SK-N-MC (cell line): ENCODE data around the gene LTA4H.
A peak's percentile ranks its signal among the peaks of the same experiment; 100 is the strongest.

Experiments
- DNase-seq: peaks from one replicate; pipeline ENCODE4 v3.0.0-alpha.2; 2011; ENCODE audit warnings: low read depth, low spot score
- H3K27ac ChIP-seq: fragments of 200-600 bp; sonication (generic); 2 replicates; pipeline ENCODE4 v1.5.1; 2016; ENCODE audit warnings: mixed run types
- H3K36me3 ChIP-seq: fragments of 200-600 bp; sonication (generic); 2 replicates; pipeline ENCODE4 v1.6.1; 2017; ENCODE audit warnings: antibody characterized with exemption, low read length, mixed read lengths; ENCODE audit not compliant: insufficient read depth
- H3K4me3 ChIP-seq: fragments of 200-600 bp; sonication (generic); 2 replicates; pipeline ENCODE4 v1.5.1; 2016
- H3K9ac ChIP-seq: fragments of 200-600 bp; sonication (generic); 2 replicates; pipeline ENCODE4 v1.8.0; 2017; ENCODE audit warnings: mixed run types, mixed read lengths; ENCODE audit not compliant: insufficient read length
- H3K9me3 ChIP-seq: fragments of 200-600 bp; sonication (generic); 2 replicates; pipeline ENCODE4 v1.6.1; 2017; ENCODE audit warnings: low read depth, mild to moderate bottlenecking, antibody characterized with exemption, low read length, moderate library complexity, mixed read lengths
- EZH2 ChIP-seq: fragments of 200-600 bp; sonication (generic); IDR thresholded peaks from one replicate; pipeline ENCODE4 v1.6.1; 2017; ENCODE audit warnings: antibody characterized with exemption
- FOXP2 ChIP-seq: optimal IDR thresholded peaks from 2 replicates; pipeline ENCODE3; 2011; ENCODE audit warnings: mild to moderate bottlenecking, moderate library complexity; ENCODE audit not compliant: insufficient read depth; ENCODE audit errors: extremely low read length, control extremely low read depth
- POLR2AphosphoS5 ChIP-seq: IDR thresholded peaks from 2 replicates; pipeline ENCODE4 v1.6.1; 2012; ENCODE audit warnings: mild to moderate bottlenecking, low read depth, low read length, borderline replicate concordance

Gene LTA4H

GRCh38 chr12:96000858-96001257, 34.5 kb downstream of the LTA4H start:
- Histone ChIP-seq H3K9ac (no peak overlapping the region), H3K27ac (no peak overlapping the region), H3K36me3 (peaks cover 16% of the 10 kb centered on the region), H3K4me3 (no peak overlapping the region), H3K9me3 (no peaks in the 10 kb centered on the region)
- no peak for TF ChIP-seq EZH2
- TF ChIP-seq FOXP2: no peak
- TF ChIP-seq POLR2AphosphoS5: no peak
- no peak for DNase-seq

DNA sequence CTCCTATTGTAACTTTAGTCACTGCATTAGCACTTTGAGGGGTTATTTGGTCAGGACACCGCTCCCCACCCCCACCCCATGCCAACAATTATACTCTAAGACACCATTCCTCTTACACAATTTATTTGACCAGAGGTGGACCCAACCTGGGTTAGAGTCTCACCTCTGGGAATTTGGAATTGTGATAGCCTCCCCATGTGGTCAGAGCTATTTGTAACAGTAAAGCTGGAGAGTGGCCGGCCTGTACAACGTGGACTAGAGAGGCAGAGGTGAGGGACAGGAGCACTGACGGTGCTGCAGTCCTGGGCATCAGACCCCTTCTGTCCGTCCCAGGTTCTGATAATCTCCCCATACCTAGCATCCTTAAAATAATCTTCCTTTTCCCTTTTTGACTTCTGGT, 35.9 kb downstream of the LTA4H start:
- Histone ChIP-seq H3K36me3 (peaks cover 7% of the 10 kb centered on the region), H3K4me3 (no peak overlapping the region), H3K9me3 (no peaks in the 10 kb centered on the region), H3K27ac (no peak overlapping the region), H3K9ac (no peak overlapping the region)
- no peak for DNase-seq
- TF ChIP-seq FOXP2 (no peak), EZH2 (no peak), POLR2AphosphoS5 (no peak)

DNA sequence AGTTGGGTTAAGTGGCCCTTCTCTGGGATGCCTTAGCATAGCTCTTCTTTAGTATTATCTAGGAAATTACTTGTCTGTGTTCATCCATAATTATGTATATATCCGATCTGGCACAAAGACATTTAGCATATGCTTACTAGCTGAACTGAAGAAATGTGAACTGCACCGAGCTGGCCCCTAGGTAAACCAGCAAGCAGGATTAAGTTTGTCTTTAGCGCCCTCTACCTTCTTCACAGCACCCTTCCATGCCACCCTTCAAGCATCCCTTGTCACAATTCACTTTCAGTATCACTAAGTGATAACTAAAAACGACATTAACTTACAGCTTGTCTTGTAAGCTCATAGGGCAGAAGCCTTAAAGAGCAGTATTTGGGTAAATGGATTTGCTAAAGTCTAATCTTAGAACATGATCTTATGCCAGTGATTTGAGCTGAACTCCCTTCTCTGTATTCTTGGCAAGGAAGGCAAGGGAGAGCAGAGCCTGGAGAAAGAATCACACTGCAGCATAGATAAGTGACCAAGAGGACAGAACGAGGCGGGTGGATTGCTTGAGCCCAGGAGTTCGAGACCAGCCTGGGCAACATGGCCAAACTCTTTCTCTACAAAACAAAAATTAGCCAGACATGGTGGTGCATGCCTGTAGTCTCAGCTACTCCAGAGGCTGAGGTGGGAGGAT, 36.6 kb downstream of the LTA4H start:
- H3K27ac ChIP-seq: no peak overlapping the region
- TF ChIP-seq POLR2AphosphoS5 (no peak), EZH2 (no peak), FOXP2 (no peak)

GRCh38 chr12:95997911-95998510, 37.4 kb downstream of the LTA4H start:
- DNase-seq: no peak
- TF ChIP-seq EZH2 (no peak), POLR2AphosphoS5 (no peak), FOXP2 (no peak)
- no peaks in the 10 kb centered on the region for H3K9me3 ChIP-seq
- H3K9ac ChIP-seq: no peak overlapping the region
- peaks cover 3% of the 10 kb centered on the region; the same call in 1 of the 2 replicates for H3K36me3 ChIP-seq
- H3K4me3 ChIP-seq: no peak overlapping the region
- H3K27ac ChIP-seq: no peak overlapping the region

More for the DNA sequence above, 36.6 kb downstream of the LTA4H start:
- Histone ChIP-seq H3K4me3 (no peak overlapping the region), H3K36me3 (peaks cover 3% of the 10 kb centered on the region; the same call in 1 of the 2 replicates), H3K9ac (no peak overlapping the region), H3K9me3 (no peaks in the 10 kb centered on the region)
- DNase-seq: peak; percentile 35

DNA sequence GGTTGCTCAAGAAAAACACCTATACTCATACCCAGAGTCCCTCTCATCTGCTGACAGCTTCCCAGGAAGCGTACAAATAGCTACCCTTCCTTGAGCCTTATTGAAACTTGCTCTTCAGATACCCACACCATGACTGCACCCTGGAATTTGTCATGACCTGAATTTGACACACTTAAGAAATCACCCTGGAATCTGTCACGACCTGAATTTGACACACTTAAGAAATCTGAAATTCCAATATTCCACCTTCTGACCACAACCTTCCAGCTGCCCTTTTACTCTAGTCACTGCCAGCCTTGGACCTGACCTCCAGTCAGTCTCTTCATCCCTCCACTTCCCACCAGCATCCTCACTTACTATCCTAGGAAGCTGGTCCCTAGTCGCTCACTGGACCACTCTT, 38.1 kb downstream of the LTA4H start:
- no peak for TF ChIP-seq POLR2AphosphoS5
- TF ChIP-seq EZH2: no peak
- no peak for TF ChIP-seq FOXP2
- no peak for DNase-seq
- Histone ChIP-seq H3K36me3 (peaks cover 1% of the 10 kb centered on the region; the same call in 1 of the 2 replicates), H3K9me3 (no peaks in the 10 kb centered on the region), H3K4me3 (no peak overlapping the region), H3K9ac (no peak overlapping the region), H3K27ac (no peak overlapping the region)

GRCh38 chr12:95996034-95996658, 39.2 kb downstream of the LTA4H start, which contains the start of gene HAL:
Gene HAL (minus strand): TSS chr12:95996344. CDS start chr12:95995910, 434 bp downstream.
- no peak within 1 kb of the TSS for H3K4me3 ChIP-seq
- H3K36me3 ChIP-seq: no peaks in the 10 kb centered on the region

DNA sequence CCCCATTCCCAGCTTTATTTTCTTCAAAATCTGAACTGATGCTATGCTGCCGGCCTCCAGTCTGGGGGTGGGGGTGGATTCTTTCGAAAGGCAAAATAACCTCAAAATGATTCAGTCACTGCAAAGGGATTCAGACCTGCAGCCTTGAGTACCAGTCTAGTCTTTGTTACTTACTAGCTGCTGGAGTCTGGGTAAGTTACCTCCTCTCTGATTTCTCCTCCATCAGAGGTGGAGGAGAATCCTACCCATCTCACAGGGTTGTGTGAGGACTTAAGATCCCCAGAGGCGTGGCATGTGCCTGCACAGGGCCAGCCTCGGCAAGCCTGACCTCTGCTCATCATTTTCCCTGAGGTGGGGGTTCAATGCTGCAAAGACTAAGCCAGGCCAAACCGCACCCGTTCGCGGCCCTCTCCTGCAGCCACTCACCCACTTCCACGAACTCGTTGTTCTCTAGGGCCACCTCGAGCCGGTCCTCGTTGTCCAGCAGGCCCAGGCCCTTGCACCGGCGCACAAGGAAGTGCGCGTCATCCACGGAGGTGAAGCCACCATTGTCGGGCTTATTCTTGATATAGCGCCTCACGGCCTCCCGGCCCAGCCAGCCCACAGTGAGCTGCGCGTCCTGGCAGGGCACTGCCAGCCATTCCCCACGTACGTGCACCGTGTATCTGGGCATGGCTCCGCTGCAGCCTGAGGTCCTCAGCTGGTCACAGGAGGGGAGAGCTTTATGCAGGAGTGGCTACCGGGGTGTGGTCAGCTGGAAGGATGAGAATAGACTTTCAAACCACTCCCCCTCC, 40.0 kb downstream of the LTA4H start:
- no peak overlapping the region for H3K4me3 ChIP-seq
- no peaks in the 10 kb centered on the region for H3K36me3 ChIP-seq
- DNase-seq: no peak
- no peak overlapping the region for H3K27ac ChIP-seq
- H3K9me3 ChIP-seq: no peaks in the 10 kb centered on the region
- TF ChIP-seq FOXP2: no peak
- TF ChIP-seq EZH2: no peak
- TF ChIP-seq POLR2AphosphoS5: no peak
- H3K9ac ChIP-seq: no peak overlapping the region

More at GRCh38 chr12:95996034-95996658, 39.2 kb downstream of the LTA4H start, which contains the start of gene HAL:
- no peaks in the 10 kb centered on the region for H3K9me3 ChIP-seq
- TF ChIP-seq EZH2 (no peak), FOXP2 (no peak)
- DNase-seq: no peak
- no peak within 1 kb of the TSS for H3K9ac ChIP-seq
- no peak within 1 kb of the TSS for H3K27ac ChIP-seq

DNA sequence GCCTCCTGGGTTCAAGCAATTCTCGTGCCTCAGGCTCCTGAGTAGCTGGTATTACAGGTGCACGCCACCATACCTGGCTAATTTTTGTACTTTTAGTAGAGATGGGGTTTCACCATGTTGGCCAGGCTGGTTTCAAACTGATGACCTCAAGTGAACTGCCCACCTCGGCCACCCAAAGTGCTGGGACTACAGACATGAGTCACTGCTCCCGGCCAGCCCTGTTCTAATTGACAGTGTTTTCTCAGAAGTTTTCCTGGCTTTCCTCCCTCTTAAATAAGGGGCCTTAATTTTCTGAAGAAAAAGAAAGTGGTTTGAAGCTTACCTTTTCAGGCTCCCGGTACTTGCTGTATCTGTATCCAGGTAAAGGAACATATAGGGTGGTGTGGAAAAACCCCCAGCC, 40.9 kb downstream of the LTA4H start:
- H3K9ac ChIP-seq: no peak overlapping the region
- H3K36me3 ChIP-seq: no peaks in the 10 kb centered on the region
- no peak overlapping the region for H3K27ac ChIP-seq
- TF ChIP-seq FOXP2 (no peak), POLR2AphosphoS5 (no peak), EZH2 (no peak)
- H3K4me3 ChIP-seq: no peak overlapping the region
- no peak for DNase-seq
- no peaks in the 10 kb centered on the region for H3K9me3 ChIP-seq
